GM20000 (cell line): Measurements from ENCODE around the gene SNX13.

Source experiments
- DNase-seq: peaks from one replicate; pipeline ENCODE4 v3.0.0; 2012; ENCODE audit warnings: low spot score
- CTCF ChIP-seq: IDR thresholded peaks from 2 replicates; pipeline ENCODE4 v1.5.1; 2012; ENCODE audit warnings: mild to moderate bottlenecking, control low read depth; ENCODE audit errors: extremely low read depth, missing control alignments

The SNX13 gene

DNA sequence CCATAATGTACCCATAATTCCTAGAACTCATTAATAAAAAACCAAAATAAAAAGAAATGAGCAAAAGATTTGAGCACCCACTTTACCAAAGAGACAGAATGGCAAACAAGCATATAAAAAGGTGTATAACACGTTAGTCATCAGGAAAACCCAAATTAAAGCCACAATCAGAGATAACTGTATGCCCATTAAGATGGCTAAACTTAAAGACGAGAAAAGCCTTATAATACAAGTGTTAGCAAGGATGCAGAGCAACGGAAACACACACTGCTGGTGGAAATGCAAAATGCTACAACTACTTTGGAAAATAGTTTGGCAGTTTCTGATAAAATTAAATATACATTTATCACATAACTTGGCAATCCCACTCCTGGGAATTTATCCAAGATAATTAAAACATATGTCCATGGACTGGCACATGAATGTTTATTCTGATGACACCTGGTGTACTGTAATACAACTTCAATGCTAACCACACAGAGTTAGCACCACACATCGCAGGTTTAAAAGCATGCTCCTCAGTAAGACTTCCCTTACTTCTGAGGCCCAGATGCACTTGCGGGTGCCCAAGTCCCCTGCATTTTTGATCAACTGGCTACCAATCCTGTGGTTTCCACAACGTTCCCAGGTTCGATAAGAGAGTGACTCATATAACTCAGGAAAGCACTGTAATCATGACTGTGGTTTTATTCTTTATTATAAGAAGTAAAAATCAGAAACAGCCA, 158.6 kb downstream of the SNX13 start:
- no peak for DNase-seq
- no peak for TF ChIP-seq CTCF

GRCh38 chr7:17779381-17779780, 160.9 kb downstream of the SNX13 start:
- no peak for TF ChIP-seq CTCF
- DNase-seq = no peak

DNA sequence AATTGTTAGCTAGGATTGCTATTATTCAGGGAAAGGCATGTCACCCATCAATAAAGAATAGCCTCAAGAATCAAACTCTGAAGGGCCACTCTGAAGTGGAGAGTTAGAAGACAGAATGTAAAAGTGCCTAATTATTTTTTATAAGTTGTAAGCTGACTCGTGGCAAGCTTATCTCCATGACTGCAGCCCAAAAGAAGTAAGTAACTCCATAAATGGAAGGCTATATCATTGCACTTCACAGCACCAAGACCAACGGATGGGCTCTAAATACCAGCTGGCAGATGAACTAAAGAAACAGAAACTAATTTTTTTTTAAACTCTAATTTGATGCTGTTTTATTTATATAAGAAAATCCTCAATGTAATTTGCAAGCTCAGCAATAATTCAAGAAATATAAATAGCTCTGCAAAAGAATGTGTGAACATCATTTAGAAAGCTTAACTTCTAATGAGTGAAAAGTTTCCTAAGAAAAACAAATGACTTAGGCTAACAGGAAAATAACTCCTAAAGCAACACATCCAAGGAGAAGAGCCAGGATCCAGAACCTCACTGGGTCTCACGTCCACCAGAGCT, 165.5 kb downstream of the SNX13 start:
- TF ChIP-seq CTCF = no peak
- no peak for DNase-seq

DNA sequence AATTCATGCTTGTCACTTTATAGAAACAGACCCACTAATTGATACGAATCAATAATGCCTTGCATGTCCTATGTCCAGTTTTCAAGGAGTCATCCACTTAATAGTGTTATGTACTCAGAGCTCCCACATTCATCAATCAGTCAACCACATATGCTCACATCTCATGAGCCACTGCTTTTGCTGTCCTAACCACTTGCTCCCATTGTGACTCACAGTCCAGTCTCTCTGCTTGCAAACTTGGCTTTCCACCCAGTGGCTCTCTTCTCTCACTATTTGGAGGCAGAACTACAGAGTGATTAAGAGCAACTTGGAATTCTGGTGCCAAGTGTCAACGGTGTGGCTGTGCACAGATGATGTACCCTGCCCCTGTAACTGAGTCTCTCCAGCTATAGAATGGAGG, 166.0 kb downstream of the SNX13 start:
- DNase-seq = no peak

GRCh38 chr7:17773289-17773626, 167.0 kb downstream of the SNX13 start:
- TF ChIP-seq CTCF = no peak
- DNase-seq = no peak

More for the DNA sequence above, 166.0 kb downstream of the SNX13 start:
- TF ChIP-seq CTCF = no peak

DNA sequence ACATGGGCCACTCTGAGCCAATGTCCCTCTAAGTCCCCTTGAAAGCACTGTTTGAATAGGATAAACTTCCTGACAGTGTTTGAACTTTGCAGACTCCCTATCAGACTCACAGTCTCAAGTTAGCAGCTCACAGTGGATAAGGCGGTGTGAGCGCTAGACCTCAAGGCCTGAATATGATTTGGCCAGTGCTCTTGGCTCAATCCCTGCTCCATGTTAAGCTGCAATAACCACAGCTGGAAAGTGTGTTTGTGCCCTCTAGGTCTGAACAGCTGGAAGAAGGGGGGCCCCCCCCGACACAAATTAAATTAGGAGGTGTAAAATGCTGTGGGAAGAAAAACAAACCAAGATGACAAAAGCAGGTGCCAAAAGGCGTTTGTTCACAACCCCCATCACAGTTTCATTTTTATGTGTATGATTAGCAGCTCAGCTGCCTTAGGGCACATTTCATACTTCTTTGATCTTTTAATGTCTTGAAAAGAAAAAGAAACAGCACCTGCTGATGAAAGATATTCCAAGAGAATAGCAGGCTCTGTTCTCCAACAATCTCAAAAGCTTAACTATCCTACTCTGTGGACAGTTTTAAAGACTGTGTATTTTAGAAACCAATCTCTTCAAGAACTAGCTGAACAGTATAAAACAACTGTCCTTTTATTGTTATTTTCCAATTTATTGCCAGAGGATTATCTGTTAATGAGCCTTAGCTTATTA, 167.6 kb downstream of the SNX13 start:
- no peak for TF ChIP-seq CTCF
- no peak for DNase-seq

- no peak for TF ChIP-seq CTCF
Observed at GRCh38 chr7:17771901-17772408, 168.3 kb downstream of the SNX13 start.

More at GRCh38 chr7:17771901-17772408, 168.3 kb downstream of the SNX13 start:
- no peak for DNase-seq
